Keratinocyte (primary cell): ENCODE data around the gene GGT5. TPM values are rescaled to one million over a fixed set of nuclear protein-coding genes. Genes with fewer than 3 reads are reported as not detected.

Experiments
- DNase-seq: peaks from one replicate; pipeline ENCODE4 v3.0.0-alpha.2; 2011; ENCODE audit warnings: low read depth, missing footprints, low spot score
- FAIRE-seq: peaks from 2 replicates; lab custom pipeline; 2011; peaks lifted over from hg19 to GRCh38; lab: Jason Lieb, UNC
- H2AFZ ChIP-seq: 2 replicates; pipeline ENCODE4 v1.6.0; 2012; ENCODE audit warnings: low read length, control low read depth, inconsistent platforms; ENCODE audit not compliant: control insufficient read depth
- H3K27ac ChIP-seq: 2 replicates; pipeline ENCODE4 v1.5.1; 2011; ENCODE audit warnings: low read length; ENCODE audit not compliant: control insufficient read depth, insufficient read depth
- H3K27me3 ChIP-seq: 3 replicates; pipeline ENCODE4 v1.6.0; 2011; ENCODE audit warnings: low read length; ENCODE audit not compliant: control insufficient read depth, insufficient read depth; ENCODE audit errors: extremely low read depth
- H3K36me3 ChIP-seq, 2 experiments: 2 replicates in 1 of 2; 3 replicates in 1 of 2; pipeline ENCODE4 v1.5.1; 2011; ENCODE audit warnings: low read length in 2 of 2, mild to moderate bottlenecking in 1 of 2; ENCODE audit not compliant: control insufficient read depth in 2 of 2, insufficient read depth in 2 of 2; ENCODE audit errors: extremely low read depth in 1 of 2
- H3K4me1 ChIP-seq: 3 replicates; pipeline ENCODE4 v1.5.1; 2011; ENCODE audit warnings: low read length; ENCODE audit not compliant: control insufficient read depth, insufficient read depth; ENCODE audit errors: extremely low read depth
- H3K4me2 ChIP-seq: 3 replicates; pipeline ENCODE4 v1.6.0; 2011; ENCODE audit warnings: low read depth, low read length; ENCODE audit not compliant: control insufficient read depth, insufficient read depth; ENCODE audit errors: extremely low read depth
- H3K4me3 ChIP-seq, 3 experiments: fragments of 200-600 bp in 1 of 3; sonication (generic) in 1 of 3; 2 replicates in 2 of 3; 3 replicates in 1 of 3; pipeline ENCODE4 v1.5.1; 2011 to 2016; ENCODE audit warnings: low read length in 3 of 3, mild to moderate bottlenecking in 3 of 3, control low read depth in 2 of 3, inconsistent platforms in 1 of 3, low read depth in 1 of 3, mixed read lengths in 1 of 3, mixed run types in 1 of 3, moderate library complexity in 1 of 3; ENCODE audit not compliant: control insufficient read depth in 2 of 3, insufficient read depth in 2 of 3; ENCODE audit errors: extremely low read depth in 1 of 3
- H3K79me2 ChIP-seq: 2 replicates; pipeline ENCODE4 v1.6.0; 2012; ENCODE audit warnings: low read length; ENCODE audit not compliant: control insufficient read depth, insufficient read depth
- H3K9ac ChIP-seq: 3 replicates; pipeline ENCODE4 v1.6.0; 2011; ENCODE audit warnings: low read length; ENCODE audit not compliant: control insufficient read depth, insufficient read depth; ENCODE audit errors: extremely low read depth
- H3K9me1 ChIP-seq: 3 replicates; pipeline ENCODE4 v1.6.0; 2011; ENCODE audit warnings: low read length; ENCODE audit not compliant: control insufficient read depth, insufficient read depth; ENCODE audit errors: extremely low read depth
- H3K9me3 ChIP-seq: 2 replicates; pipeline ENCODE4 v1.5.1; 2012; ENCODE audit warnings: low read depth, low read length; ENCODE audit not compliant: control insufficient read depth
- H4K20me1 ChIP-seq: 3 replicates; pipeline ENCODE4 v1.6.0; 2011; ENCODE audit warnings: low read length; ENCODE audit not compliant: control insufficient read depth, insufficient read depth; ENCODE audit errors: extremely low read depth
- CTCF ChIP-seq, 3 experiments: IDR thresholded peaks in 1 of 3; conservative IDR thresholded peaks in 1 of 3; optimal IDR thresholded peaks in 1 of 3; 2 replicates in 2 of 3; 3 replicates in 1 of 3; pipeline versions ENCODE3 to v1.5.1; 2011; ENCODE audit warnings: low read length in 3 of 3, mild to moderate bottlenecking in 3 of 3, moderate library complexity in 2 of 3, control low read depth in 1 of 3, inconsistent platforms in 1 of 3; ENCODE audit not compliant: insufficient read depth in 2 of 3; ENCODE audit errors: extremely low read depth in 1 of 3
- EZH2 ChIP-seq: IDR thresholded peaks from one replicate; pipeline ENCODE4 v1.6.1; 2012; ENCODE audit warnings: inconsistent platforms, mild to moderate bottlenecking, low read length, moderate library complexity
- dilution Hi-C: fragments of 300-500 bp; cut with MboI; formaldehyde crosslinking; loops from one replicate; pipeline ENCODE4 v1.7.0; 2020; ENCODE audit warnings: low sequenced_read_pairs; ENCODE audit not compliant: extremely low pct_ligation_motif_present
- polyA plus RNA-seq, 5 experiments: library from polyadenylated mRNA; depleted of rRNA in 3 of 5; stranded (reverse) in 3 of 5; stranded (forward) in 1 of 5; unstranded in 1 of 5; fragments of >200 nt; gene quantifications; 1 replicate in 1 of 5; 2 replicates in 3 of 5; 3 replicates in 1 of 5; pipeline versions ENCODE4 v1.2.1 to v1.2.3, GENCODE V29; 2011 to 2012; ENCODE audit warnings: missing spikeins in 2 of 5, low read depth in 1 of 5, low replicate concordance in 1 of 5

Gene GGT5
- polyA plus RNA-seq, 1 donor (not counting 4 experiments of a cell fraction or from before 2014, with no cell fraction given) = not detected

- Histone ChIP-seq H3K4me3 (no peak overlapping the region), H3K79me2 (no peaks in the 10 kb centered on the region), H2AFZ (no peak overlapping the region), H3K9me1 (no peaks in the 10 kb centered on the region), H3K27ac (no peak overlapping the region), H3K4me2 (no peak overlapping the region), H3K27me3 (no peaks in the 10 kb centered on the region), H3K4me1 (no peaks in the 10 kb centered on the region), H3K36me3 (no peaks in the 10 kb centered on the region), H3K9ac (no peak overlapping the region), H4K20me1 (no peaks in the 10 kb centered on the region), H3K9me3 (no peaks in the 10 kb centered on the region)
- FAIRE-seq = no peak
- DNase-seq = no peak
- dilution Hi-C loops = no loop called here
- TF ChIP-seq CTCF (optimal IDR thresholded peaks at IDR 0.05 in 1 of 3, IDR thresholded peaks at IDR 0.05 in 1 of 3, conservative IDR thresholded peaks at IDR 0.05 in 1 of 3; ENCODE audit: extremely low read depth in 1 of 3, insufficient read depth in 2 of 3, low read length in 3 of 3) (no peak), EZH2 (no peak)
Measured at GRCh38 chr22:24180316-24181087, 64.4 kb downstream of the GGT5 start.

- Histone ChIP-seq H3K79me2 (no peaks in the 10 kb centered on the region), H3K36me3 (peaks cover 0 to 2% of the 10 kb centered on the region in 2 experiments), H3K4me3 (no peak overlapping the region), H3K4me1 (no peaks in the 10 kb centered on the region), H3K9ac (no peak overlapping the region), H3K4me2 (no peak overlapping the region), H2AFZ (no peak overlapping the region), H3K9me1 (no peaks in the 10 kb centered on the region), H4K20me1 (no peaks in the 10 kb centered on the region), H3K27me3 (no peaks in the 10 kb centered on the region), H3K9me3 (no peaks in the 10 kb centered on the region), H3K27ac (no peak overlapping the region)
- FAIRE-seq (no peak), DNase-seq (no peak)
- dilution Hi-C loops = no loop called here
- TF ChIP-seq CTCF (optimal IDR thresholded peaks at IDR 0.05 in 1 of 3, IDR thresholded peaks at IDR 0.05 in 1 of 3, conservative IDR thresholded peaks at IDR 0.05 in 1 of 3; ENCODE audit: extremely low read depth in 1 of 3, insufficient read depth in 2 of 3, low read length in 3 of 3) (no peak), EZH2 (no peak)
Measured at GRCh38 chr22:24179478-24180210, 65.2 kb downstream of the GGT5 start.
